GM12878 (cell line): ENCODE measurements around the gene CSNK1G2.

Experiments
- BRCA1 ChIP-seq: IDR thresholded peaks from 2 replicates; pipeline ENCODE4 v1.6.1; 2011; ENCODE audit warnings: low read depth, low read length, improper control_type of control experiment
- CREM ChIP-seq: IDR thresholded peaks from 2 replicates; pipeline ENCODE4 v1.6.1; 2014; ENCODE audit warnings: antibody characterized with exemption, low read depth
- FOXM1 ChIP-seq: IDR thresholded peaks from 2 replicates; pipeline ENCODE4 v1.6.1; 2012; ENCODE audit warnings: low read depth, mild to moderate bottlenecking, inconsistent platforms, low read length, moderate library complexity
- MXI1 ChIP-seq: fragments of 150-350 bp; IDR thresholded peaks from 2 replicates; pipeline ENCODE4 v1.6.1; 2011; ENCODE audit warnings: low read depth, mild to moderate bottlenecking, inconsistent platforms, low read length, improper control_type of control experiment
- SIN3A ChIP-seq: IDR thresholded peaks from 2 replicates; pipeline ENCODE4 v1.6.1; 2012; ENCODE audit warnings: low read depth, low read length, improper control_type of control experiment
- TF ChIP-seq, protein P1 (sequence below), 3 experiments: IDR thresholded peaks in 2 of 3; conservative IDR thresholded peaks in 1 of 3; 2 replicates each; pipeline ENCODE4 v1.5.1; 2011; ENCODE audit warnings: low read depth in 3 of 3, low read length in 3 of 3, mild to moderate bottlenecking in 3 of 3, control low read depth in 2 of 3, moderate library complexity in 2 of 3, inconsistent platforms in 1 of 3, mixed read lengths in 1 of 3; ENCODE audit not compliant: control insufficient read depth in 2 of 3, insufficient read depth in 1 of 3; ENCODE audit errors: extremely low read depth in 1 of 3
- TF ChIP-seq, protein P2 (sequence below): IDR thresholded peaks from 2 replicates; pipeline ENCODE4 v1.6.1; 2011; ENCODE audit warnings: borderline replicate concordance, low read depth, mild to moderate bottlenecking, moderate library complexity, low read length; ENCODE audit not compliant: insufficient read depth, poor library complexity, severe bottlenecking

DNA sequence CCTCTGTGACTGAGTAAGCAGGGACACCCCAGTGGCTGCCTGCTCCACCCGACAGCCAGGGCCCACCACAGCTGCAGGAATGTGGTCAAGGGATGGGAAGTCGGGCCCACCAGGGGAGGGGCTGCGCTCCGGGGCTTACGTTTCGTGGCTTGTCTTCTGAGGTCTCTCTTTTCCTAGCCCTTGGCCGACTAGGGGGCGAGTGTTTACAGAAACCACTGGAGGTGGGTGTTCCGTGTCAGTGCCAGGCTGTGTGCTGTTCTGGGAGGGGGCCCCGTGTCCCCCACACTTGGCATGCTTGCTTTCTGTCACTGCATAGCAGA lies 31.3 kb upstream of the CSNK1G2 start:
- no peak for TF ChIP-seq SIN3A
- no peak for TF ChIP-seq FOXM1
- TF ChIP-seq, protein P1, sequence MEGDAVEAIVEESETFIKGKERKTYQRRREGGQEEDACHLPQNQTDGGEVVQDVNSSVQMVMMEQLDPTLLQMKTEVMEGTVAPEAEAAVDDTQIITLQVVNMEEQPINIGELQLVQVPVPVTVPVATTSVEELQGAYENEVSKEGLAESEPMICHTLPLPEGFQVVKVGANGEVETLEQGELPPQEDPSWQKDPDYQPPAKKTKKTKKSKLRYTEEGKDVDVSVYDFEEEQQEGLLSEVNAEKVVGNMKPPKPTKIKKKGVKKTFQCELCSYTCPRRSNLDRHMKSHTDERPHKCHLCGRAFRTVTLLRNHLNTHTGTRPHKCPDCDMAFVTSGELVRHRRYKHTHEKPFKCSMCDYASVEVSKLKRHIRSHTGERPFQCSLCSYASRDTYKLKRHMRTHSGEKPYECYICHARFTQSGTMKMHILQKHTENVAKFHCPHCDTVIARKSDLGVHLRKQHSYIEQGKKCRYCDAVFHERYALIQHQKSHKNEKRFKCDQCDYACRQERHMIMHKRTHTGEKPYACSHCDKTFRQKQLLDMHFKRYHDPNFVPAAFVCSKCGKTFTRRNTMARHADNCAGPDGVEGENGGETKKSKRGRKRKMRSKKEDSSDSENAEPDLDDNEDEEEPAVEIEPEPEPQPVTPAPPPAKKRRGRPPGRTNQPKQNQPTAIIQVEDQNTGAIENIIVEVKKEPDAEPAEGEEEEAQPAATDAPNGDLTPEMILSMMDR (IDR thresholded peaks at IDR 0.05 in 2 of 3, conservative IDR thresholded peaks at IDR 0.05 in 1 of 3; ENCODE audit: control insufficient read depth in 2 of 3, extremely low read depth in 1 of 3, insufficient read depth in 1 of 3, low read depth in 3 of 3, low read length in 3 of 3) = no peak
- no peak for TF ChIP-seq MXI1
- no peak for TF ChIP-seq BRCA1
- no peak for TF ChIP-seq CREM
- TF ChIP-seq, protein P2, sequence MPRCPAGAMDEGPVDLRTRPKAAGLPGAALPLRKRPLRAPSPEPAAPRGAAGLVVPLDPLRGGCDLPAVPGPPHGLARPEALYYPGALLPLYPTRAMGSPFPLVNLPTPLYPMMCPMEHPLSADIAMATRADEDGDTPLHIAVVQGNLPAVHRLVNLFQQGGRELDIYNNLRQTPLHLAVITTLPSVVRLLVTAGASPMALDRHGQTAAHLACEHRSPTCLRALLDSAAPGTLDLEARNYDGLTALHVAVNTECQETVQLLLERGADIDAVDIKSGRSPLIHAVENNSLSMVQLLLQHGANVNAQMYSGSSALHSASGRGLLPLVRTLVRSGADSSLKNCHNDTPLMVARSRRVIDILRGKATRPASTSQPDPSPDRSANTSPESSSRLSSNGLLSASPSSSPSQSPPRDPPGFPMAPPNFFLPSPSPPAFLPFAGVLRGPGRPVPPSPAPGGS = no peak
